HG02642 (cell line): ENCODE data around the gene CARMIL1.

Experiments
- ATAC-seq: cut with Tn5 transposase; IDR thresholded peaks from one replicate; pipeline ENCODE4 v1.9.1; 2021; ENCODE audit warnings: mild to moderate bottlenecking; ENCODE audit not compliant: unreplicated experiment, poor library complexity

CARMIL1 gene

DNA sequence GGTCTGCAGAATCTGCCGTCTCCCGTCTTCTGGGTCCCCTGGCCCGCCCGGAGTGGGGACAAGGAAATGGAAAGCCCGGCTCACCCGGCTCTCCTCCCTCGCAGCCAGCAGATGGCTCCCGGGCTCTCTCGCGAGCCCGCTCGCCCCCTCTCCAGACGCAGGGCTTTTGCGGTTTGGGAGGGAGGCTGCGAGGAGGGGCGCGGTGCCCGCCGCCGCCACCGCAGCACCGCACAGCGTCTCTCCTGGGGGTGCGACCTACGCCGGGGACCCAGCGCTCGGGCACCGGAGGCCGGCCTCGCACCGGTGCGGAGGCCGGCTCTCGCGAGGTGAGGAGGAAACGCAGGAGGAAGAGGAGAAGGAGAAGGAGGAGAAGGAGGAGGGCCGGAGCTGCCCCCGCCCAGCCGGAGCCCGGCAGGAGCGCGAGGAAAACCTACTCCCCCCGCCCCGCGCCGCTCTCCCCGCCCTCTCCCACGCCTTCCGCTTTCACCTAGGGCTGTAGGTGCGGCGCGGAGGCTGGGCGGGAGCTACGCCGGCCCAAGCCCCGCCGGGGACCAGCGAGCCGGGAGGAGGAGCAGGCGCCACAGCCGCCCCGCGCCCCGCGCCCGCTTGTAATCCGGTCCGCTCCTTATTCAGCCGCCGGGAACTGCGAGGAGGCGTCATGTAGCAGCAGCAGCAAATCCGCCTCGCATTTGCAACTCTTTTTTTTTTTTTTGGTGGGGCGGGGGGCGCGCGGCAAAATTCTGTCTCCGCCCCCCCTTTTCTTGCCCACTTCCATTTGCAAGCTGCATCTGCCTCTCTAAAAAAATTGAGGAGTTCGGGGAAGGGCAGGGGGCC, at the start of gene CARMIL1:
Gene CARMIL1, plus strand, starts transcription at position 461 of the 834 bp plus-strand sequence. CDS start 422 bp downstream, outside the sequence.
- peak; percentile 84 for ATAC-seq

- ATAC-seq = no peak
These were observed 49.4 kb upstream of the CARMIL1 start for GRCh38 chr6:25229671-25230321.

GRCh38 chr6:25232479-25232878, 46.7 kb upstream of the CARMIL1 start:
- ATAC-seq = no peak

DNA sequence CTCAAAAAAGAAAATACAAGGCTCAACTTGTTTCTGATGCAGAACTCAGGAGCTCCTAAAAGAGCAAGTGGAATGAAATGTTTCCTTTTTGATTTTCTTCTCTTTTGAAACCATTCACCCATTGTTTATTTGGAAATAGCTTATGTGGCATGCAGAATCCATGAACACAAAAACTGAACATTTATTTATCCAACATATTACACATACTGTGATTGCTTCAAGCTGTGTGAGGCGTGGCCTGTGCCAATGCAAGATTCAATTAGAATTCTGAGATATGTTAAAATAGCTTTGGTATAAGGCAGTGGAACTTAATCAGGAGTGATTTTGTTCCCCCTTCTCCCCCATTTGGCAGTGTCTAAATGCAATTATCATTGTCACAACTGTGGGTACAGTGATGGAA, 45.9 kb upstream of the CARMIL1 start:
- ATAC-seq = no peak

DNA sequence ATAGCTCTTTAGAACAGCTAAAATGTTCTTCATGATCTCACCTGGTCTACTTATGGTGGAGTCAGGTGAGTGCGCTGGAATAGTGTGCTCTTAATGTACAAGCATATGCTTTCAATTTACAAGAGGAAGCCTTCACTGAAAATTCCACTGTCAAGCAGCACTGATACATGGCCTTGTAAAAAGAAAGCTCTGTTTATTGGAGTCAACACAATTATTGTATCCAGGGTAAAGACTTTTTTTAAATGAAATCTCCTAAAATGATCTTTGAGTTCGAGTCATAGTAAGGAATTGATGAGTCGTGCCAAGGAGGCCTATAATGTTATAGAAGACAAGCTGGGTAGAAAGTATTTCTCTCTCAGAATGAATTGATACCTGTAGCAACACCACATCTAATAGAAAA, 41.6 kb upstream of the CARMIL1 start:
- no peak for ATAC-seq

DNA sequence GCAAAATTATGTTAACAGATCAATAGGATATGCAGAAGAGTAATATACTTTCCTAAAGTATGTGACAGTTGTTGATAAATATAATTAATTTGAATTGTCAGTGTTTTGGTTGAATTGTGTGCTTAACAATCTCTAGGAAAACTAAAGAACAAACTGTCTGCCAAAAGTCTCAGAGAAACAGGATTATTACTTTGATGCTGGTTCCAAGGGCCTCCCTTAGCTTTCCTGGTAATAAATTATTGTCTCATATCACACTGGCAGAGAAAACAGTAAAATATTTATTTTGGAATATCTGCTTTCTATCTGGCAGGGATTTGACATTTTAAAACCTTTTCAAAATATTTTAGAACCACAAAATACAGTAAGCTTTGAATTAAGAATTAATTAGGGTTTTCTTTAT, 40.1 kb upstream of the CARMIL1 start:
- ATAC-seq = no peak

- no peak for ATAC-seq
These were observed 39.7 kb upstream of the CARMIL1 start for GRCh38 chr6:25239498-25239897.

DNA sequence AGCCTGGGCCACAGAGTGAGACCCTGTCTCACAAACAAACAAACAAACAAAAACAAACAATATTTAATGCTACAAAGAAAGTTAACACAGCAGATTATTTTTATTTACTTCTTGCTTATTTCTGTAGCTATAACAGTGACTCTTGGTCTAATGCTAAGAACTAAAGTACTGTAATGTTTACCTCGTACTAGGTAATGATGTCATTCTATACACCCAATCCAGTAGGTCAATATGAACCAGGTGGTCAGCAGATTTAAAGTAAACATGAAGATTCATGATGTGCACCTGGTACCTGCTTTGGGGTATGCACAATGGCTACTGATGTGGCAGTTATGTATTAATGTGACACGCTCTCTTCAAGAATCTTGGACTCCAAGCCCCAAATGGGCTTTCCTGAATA, 36.6 kb upstream of the CARMIL1 start:
- ATAC-seq = no peak

GRCh38 chr6:25244865-25245264, 34.3 kb upstream of the CARMIL1 start:
- no peak for ATAC-seq

DNA sequence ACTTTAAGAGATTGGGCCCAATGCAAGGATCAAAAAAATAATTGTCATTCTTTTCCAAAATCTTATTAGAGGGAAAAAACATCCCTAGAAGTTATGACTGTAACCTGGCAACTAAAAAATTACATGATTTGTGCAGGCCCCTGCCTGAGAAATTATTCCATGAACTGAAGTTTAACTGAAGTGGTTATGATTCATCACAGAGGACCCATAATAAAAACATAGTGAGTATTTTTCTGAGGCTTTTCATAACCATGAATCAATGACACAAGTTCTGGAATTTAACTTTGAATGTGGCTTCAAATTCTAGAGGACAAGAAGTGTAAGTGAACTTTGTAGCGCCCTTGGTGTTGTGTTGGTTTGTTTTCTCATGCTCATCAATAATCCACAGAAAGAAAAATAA, 31.1 kb upstream of the CARMIL1 start:
- no peak for ATAC-seq

DNA sequence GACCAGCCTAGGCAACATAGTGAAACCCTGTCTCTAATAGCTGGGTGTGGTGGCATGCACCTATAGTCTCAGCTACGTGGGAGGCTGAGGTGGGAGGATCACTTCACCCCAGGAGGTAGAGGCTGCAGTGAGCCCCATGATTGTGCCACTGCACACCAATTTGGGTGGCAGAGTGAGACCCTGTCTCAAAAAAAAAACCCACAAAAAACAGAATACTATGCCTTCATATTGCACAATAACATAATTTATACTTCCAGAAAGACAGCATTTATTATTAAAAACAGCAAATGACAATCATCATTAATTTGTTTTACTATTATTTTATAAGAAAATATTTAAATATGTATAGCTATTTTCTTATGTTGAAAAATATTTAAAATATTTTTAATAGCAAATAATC, 30.0 kb upstream of the CARMIL1 start:
- ATAC-seq = no peak

- peak; percentile 72 for ATAC-seq
These were observed 28.3 kb upstream of the CARMIL1 start for GRCh38 chr6:25250878-25251277.

DNA sequence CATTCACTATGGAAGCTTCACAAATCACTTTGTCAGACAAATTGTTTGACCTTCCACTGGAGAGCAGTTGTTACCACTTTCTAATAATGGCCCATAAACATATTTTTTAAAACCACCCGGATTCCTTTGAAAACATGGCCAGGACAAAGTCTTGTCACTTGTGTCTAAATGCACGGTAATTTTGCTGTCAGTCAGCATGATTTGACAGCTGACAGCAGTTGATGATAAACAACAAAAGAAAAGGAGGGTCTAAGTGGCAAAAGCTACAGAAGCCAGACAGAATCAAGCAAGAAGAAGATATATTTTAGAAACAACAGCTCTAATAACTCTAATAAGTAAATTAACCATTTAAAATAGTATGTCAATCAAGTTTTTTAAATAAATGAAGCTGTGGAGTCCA, 27.7 kb upstream of the CARMIL1 start:
- ATAC-seq = no peak

GRCh38 chr6:25253351-25253750, 25.8 kb upstream of the CARMIL1 start:
- ATAC-seq = no peak

GRCh38 chr6:25254671-25255070, 24.5 kb upstream of the CARMIL1 start:
- no peak for ATAC-seq

DNA sequence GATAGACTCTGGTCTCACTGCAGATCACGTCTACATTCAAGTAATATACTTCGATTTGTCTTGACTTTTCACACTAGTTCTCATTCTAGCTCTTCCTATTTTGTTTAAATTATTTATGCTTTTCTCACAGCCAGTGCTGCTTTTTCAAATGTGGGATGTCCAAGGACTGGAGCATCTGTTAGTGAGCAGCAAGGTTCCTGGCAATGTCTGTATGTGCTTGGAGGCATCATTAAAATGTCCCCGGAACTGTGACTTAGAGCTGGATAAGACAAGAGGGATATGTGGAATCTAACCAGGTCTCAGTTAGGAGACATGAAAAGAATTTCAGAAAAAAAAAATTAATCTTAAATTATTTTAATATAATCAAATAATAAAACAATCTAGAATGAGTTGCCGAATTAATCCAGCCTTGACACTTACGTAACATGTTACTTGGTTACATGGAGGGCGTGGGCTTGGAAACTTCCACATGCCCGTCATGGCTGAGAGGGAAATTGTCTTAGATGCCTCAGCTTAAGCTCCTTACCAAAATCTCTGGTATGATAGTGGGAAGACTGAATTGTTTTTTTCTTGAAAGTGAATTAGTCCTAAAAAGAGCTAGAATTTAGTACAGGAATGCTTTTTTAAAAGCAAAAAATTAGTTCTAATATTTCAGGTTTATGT, 21.4 kb upstream of the CARMIL1 start:
- no peak for ATAC-seq

- no peak for ATAC-seq
These were observed 19.4 kb upstream of the CARMIL1 start for GRCh38 chr6:25259756-25260155.

DNA sequence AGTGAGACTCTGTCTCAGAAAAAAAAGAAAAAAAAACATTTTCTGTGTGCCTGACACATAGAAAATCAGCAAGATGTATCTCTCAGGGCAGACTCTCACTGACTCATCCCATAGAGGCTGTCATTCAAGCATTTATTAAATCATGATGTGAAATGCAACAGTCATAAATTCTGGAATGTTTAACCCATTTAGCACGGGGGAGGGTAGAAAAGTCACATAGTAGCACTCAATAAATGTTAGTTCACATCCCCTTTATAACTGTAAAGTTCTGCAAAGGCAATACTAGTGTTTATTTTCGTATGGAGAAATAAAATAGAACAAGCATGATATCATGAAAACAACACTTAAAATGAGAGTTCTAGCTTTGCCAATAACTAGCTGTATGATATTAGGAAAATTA, 15.5 kb upstream of the CARMIL1 start:
- no peak for ATAC-seq

- ATAC-seq = no peak
These were observed 12.6 kb upstream of the CARMIL1 start for GRCh38 chr6:25266456-25267100.

GRCh38 chr6:25267662-25268061, 11.5 kb upstream of the CARMIL1 start:
- no peak for ATAC-seq

GRCh38 chr6:25270559-25270958, 8.6 kb upstream of the CARMIL1 start:
- ATAC-seq = no peak
